Brain microvascular endothelial cell (primary cell): ENCODE measurements around the gene SMARCA5.

Experiments used
- DNase-seq: peaks from one replicate; pipeline ENCODE4 v3.0.0-alpha.2; 2020
- H3K27ac ChIP-seq: fragments of 250-450 bp; sonication (Bioruptor Pico); 2 replicates; pipeline ENCODE4 v1.5.1; 2020; ENCODE audit warnings: mild to moderate bottlenecking, moderate library complexity
- H3K27me3 ChIP-seq: fragments of 250-450 bp; sonication (Bioruptor Pico); replicated peaks from 2 replicates; pipeline ENCODE4 v1.5.1; 2020; ENCODE audit warnings: mild to moderate bottlenecking
- H3K36me3 ChIP-seq: fragments of 250-450 bp; sonication (Bioruptor Pico); replicated peaks from 2 replicates; pipeline ENCODE4 v1.5.1; 2020; ENCODE audit warnings: mild to moderate bottlenecking
- H3K4me3 ChIP-seq: 2 replicates; pipeline ENCODE4 v1.5.1; 2011; ENCODE audit warnings: low read depth, mild to moderate bottlenecking, control low read depth, low read length, moderate library complexity
- CTCF ChIP-seq: IDR thresholded peaks from 2 replicates; pipeline ENCODE4 v1.5.1; 2011; ENCODE audit warnings: low read depth, mild to moderate bottlenecking, moderate library complexity, low read length, control low read depth, inconsistent platforms; ENCODE audit errors: missing control alignments
- in situ Hi-C: cut with HindIII; loops from 2 replicates; pipeline ENCODE4 v1.10.0; 2017; ENCODE audit warnings: low sequenced_read_pairs, low pct_ligation_motif_present

The SMARCA5 gene

GRCh38 chr4:143558286-143558685 is 44.8 kb downstream of the SMARCA5 start:
- no peak for TF ChIP-seq CTCF
- Histone ChIP-seq H3K27me3 (no peaks in the 10 kb centered on the region), H3K4me3 (no peak overlapping the region), H3K36me3 (peaks cover 8% of the 10 kb centered on the region), H3K27ac (no peak overlapping the region)
- no peak for DNase-seq
- in situ Hi-C loops = no loop called here

- TF ChIP-seq CTCF = peak; percentile 63
- Histone ChIP-seq H3K27ac (no peak overlapping the region), H3K4me3 (peak overlapping the region; percentile 63), H3K27me3 (no peaks in the 10 kb centered on the region), H3K36me3 (peaks cover 5% of the 10 kb centered on the region)
- peak; percentile 24 for DNase-seq
- in situ Hi-C loops = no loop called here
Measured at GRCh38 chr4:143558823-143559756, 45.6 kb downstream of the SMARCA5 start.

GRCh38 chr4:143559757-143560147 is 46.2 kb downstream of the SMARCA5 start:
- TF ChIP-seq CTCF = no peak
- in situ Hi-C loops = no loop called here
- no peak overlapping the region for H3K27ac ChIP-seq
- peak overlapping the region; percentile 63 for H3K4me3 ChIP-seq
- peaks cover 3% of the 10 kb centered on the region for H3K36me3 ChIP-seq
- no peaks in the 10 kb centered on the region for H3K27me3 ChIP-seq
- no peak for DNase-seq

- no peak for TF ChIP-seq CTCF
- in situ Hi-C loops = no loop called here
- Histone ChIP-seq H3K36me3 (no peaks in the 10 kb centered on the region), H3K27ac (no peak overlapping the region), H3K4me3 (no peak overlapping the region), H3K27me3 (no peaks in the 10 kb centered on the region)
- DNase-seq = no peak
Measured at GRCh38 chr4:143564472-143564871, 51.0 kb downstream of the SMARCA5 start.

GRCh38 chr4:143575331-143575730 is 61.8 kb downstream of the SMARCA5 start:
- TF ChIP-seq CTCF = no peak

More at GRCh38 chr4:143575331-143575730, 61.8 kb downstream of the SMARCA5 start:
- H3K27ac ChIP-seq = no peak overlapping the region
- in situ Hi-C loops = no loop called here
- no peak overlapping the region for H3K4me3 ChIP-seq
- DNase-seq = no peak
- H3K36me3 ChIP-seq = no peaks in the 10 kb centered on the region
- no peaks in the 10 kb centered on the region for H3K27me3 ChIP-seq
